Measurements from ENCODE around the gene ZFPM1. TPM values are rescaled to one million over a fixed set of nuclear protein-coding genes. Genes with fewer than 3 reads are reported as not detected.

Gene ZFPM1
- total RNA-seq, 1 donor from 2014 or later, result 1.7 TPM

- TF ChIP-seq POLR2A (IDR thresholded peaks at IDR 0.05) (no peak), POLR2AphosphoS5 (IDR thresholded peaks at IDR 0.05; ENCODE audit: insufficient read depth in 1 of 2, low read depth in 1 of 2) (no peak)
- TF ChIP-seq, protein P1, sequence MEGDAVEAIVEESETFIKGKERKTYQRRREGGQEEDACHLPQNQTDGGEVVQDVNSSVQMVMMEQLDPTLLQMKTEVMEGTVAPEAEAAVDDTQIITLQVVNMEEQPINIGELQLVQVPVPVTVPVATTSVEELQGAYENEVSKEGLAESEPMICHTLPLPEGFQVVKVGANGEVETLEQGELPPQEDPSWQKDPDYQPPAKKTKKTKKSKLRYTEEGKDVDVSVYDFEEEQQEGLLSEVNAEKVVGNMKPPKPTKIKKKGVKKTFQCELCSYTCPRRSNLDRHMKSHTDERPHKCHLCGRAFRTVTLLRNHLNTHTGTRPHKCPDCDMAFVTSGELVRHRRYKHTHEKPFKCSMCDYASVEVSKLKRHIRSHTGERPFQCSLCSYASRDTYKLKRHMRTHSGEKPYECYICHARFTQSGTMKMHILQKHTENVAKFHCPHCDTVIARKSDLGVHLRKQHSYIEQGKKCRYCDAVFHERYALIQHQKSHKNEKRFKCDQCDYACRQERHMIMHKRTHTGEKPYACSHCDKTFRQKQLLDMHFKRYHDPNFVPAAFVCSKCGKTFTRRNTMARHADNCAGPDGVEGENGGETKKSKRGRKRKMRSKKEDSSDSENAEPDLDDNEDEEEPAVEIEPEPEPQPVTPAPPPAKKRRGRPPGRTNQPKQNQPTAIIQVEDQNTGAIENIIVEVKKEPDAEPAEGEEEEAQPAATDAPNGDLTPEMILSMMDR (IDR thresholded peaks at IDR 0.05), result no peak
- DNase-seq (ENCODE audit: extremely low spot score in 2 of 2), result no peak
- H3K27ac ChIP-seq, result no peak overlapping the region
- H3K27me3 ChIP-seq, result no peaks in the 10 kb centered on the region
- no peaks in the 10 kb centered on the region for H3K9me3 ChIP-seq
- peaks cover 0 to 5% of the 10 kb centered on the region in 2 donors for H3K36me3 ChIP-seq
- intact Hi-C loops (cut with DNase I), result no loop called here
- H3K4me3 ChIP-seq, result no peak overlapping the region
- peaks cover 40% of the 10 kb centered on the region for H3K4me1 ChIP-seq
Observed at GRCh38 chr16:88531931-88532433, 78.9 kb downstream of the ZFPM1 start.

- TF ChIP-seq POLR2A (IDR thresholded peaks at IDR 0.05) (no peak), POLR2AphosphoS5 (IDR thresholded peaks at IDR 0.05; ENCODE audit: insufficient read depth in 1 of 2, low read depth in 1 of 2) (no peak)
- TF ChIP-seq, protein P1 (IDR thresholded peaks at IDR 0.05), result no peak
- H3K27me3 ChIP-seq, result no peaks in the 10 kb centered on the region
- H3K4me3 ChIP-seq, result peak overlapping the region; percentile 58 to 97
- intact Hi-C loops (cut with DNase I), result no loop called here
- H3K9me3 ChIP-seq, result no peaks in the 10 kb centered on the region
- H3K27ac ChIP-seq, result no peak overlapping the region
- peaks cover 0 to 5% of the 10 kb centered on the region in 2 donors for H3K36me3 ChIP-seq
- peaks cover 33% of the 10 kb centered on the region for H3K4me1 ChIP-seq
- no peak for DNase-seq (ENCODE audit: extremely low spot score in 2 of 2)
Observed at GRCh38 chr16:88532434-88533241, 79.6 kb downstream of the ZFPM1 start.

DNA sequence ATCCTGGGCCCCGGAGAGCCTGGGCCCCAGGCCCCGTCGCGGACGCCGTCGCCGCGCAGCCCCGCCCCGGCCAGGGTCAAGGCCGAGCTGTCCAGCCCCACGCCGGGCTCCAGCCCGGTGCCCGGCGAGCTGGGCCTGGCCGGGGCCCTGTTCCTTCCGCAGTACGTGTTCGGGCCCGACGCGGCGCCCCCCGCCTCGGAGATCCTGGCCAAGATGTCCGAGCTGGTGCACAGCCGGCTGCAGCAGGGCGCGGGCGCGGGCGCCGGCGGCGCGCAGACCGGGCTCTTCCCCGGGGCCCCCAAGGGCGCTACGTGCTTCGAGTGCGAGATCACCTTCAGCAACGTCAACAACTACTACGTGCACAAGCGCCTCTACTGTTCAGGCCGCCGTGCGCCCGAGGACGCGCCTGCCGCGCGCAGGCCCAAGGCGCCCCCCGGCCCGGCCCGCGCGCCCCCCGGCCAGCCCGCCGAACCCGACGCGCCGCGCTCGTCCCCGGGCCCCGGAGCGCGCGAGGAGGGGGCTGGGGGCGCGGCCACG lies 80.4 kb downstream of the ZFPM1 start:
- TF ChIP-seq POLR2A (IDR thresholded peaks at IDR 0.05), result no peak
- no peak for TF ChIP-seq POLR2AphosphoS5 (IDR thresholded peaks at IDR 0.05; ENCODE audit: insufficient read depth in 1 of 2, low read depth in 1 of 2)
- TF ChIP-seq, protein P1 (IDR thresholded peaks at IDR 0.05), result no peak
- H3K4me1 ChIP-seq, result peaks cover 26% of the 10 kb centered on the region

GRCh38 chr16:88533932-88534637 lies 81.0 kb downstream of the ZFPM1 start:
- DNase-seq (ENCODE audit: extremely low spot score in 2 of 2), result no peak

More for the DNA sequence above, 80.4 kb downstream of the ZFPM1 start:
- Histone ChIP-seq H3K36me3 (peaks cover 0 to 5% of the 10 kb centered on the region in 2 donors), H3K9me3 (no peaks in the 10 kb centered on the region), H3K27me3 (no peaks in the 10 kb centered on the region), H3K27ac (no peak overlapping the region), H3K4me3 (peak overlapping the region; percentile 58 to 97)
- intact Hi-C loops (cut with DNase I), result no loop called here
- no peak for DNase-seq (ENCODE audit: extremely low spot score in 2 of 2)

More at GRCh38 chr16:88533932-88534637, 81.0 kb downstream of the ZFPM1 start:
- Histone ChIP-seq H3K27ac (no peak overlapping the region), H3K4me3 (peak overlapping the region; percentile 58 to 97), H3K27me3 (no peaks in the 10 kb centered on the region), H3K4me1 (peaks cover 26% of the 10 kb centered on the region), H3K9me3 (no peaks in the 10 kb centered on the region), H3K36me3 (peaks cover 0 to 5% of the 10 kb centered on the region in 2 donors)
- TF ChIP-seq POLR2A (IDR thresholded peaks at IDR 0.05) (peak in 1 of 2 donors; percentile 43), POLR2AphosphoS5 (IDR thresholded peaks at IDR 0.05; ENCODE audit: insufficient read depth in 1 of 2, low read depth in 1 of 2) (no peak)
- TF ChIP-seq, protein P1 (IDR thresholded peaks at IDR 0.05), result no peak
- intact Hi-C loops (cut with DNase I), result no loop called here
